GM18505 (cell line): Measurements from ENCODE around the gene PRX.

Experiments used
- ATAC-seq: cut with Tn5 transposase; IDR thresholded peaks from one replicate; pipeline ENCODE4 v1.9.1; 2021; ENCODE audit not compliant: unreplicated experiment
- POLR2A ChIP-seq: IDR thresholded peaks from 4 replicates; pipeline ENCODE4 v1.6.1; 2011; ENCODE audit warnings: borderline replicate concordance; ENCODE audit not compliant: insufficient read depth, insufficient read length; ENCODE audit errors: extremely low read depth

PRX gene

GRCh38 chr19:40396886-40397567, 16.2 kb downstream of the PRX start:
- ATAC-seq = no peak
- TF ChIP-seq POLR2A = no peak

GRCh38 chr19:40395956-40396355, 17.2 kb downstream of the PRX start:
- TF ChIP-seq POLR2A = no peak
- ATAC-seq = no peak

- TF ChIP-seq POLR2A = no peak
- ATAC-seq = no peak
Observed at GRCh38 chr19:40394816-40395210, 18.4 kb downstream of the PRX start.

GRCh38 chr19:40393894-40394815, 19.0 kb downstream of the PRX start:
- no peak for TF ChIP-seq POLR2A
- ATAC-seq = no peak

GRCh38 chr19:40392894-40393517, 20.2 kb downstream of the PRX start:
- ATAC-seq = no peak

GRCh38 chr19:40392123-40392522, 21.1 kb downstream of the PRX start:
- TF ChIP-seq POLR2A = no peak
- no peak for ATAC-seq

More at GRCh38 chr19:40392894-40393517, 20.2 kb downstream of the PRX start:
- TF ChIP-seq POLR2A = no peak

- no peak for TF ChIP-seq POLR2A
- no peak for ATAC-seq
Observed at GRCh38 chr19:40390084-40390742, 23.0 kb downstream of the PRX start, which contains the start of gene HIPK4. HIPK4 (minus strand) TSS chr19:40390181; CDS start chr19:40389902, 279 bp downstream.

GRCh38 chr19:40389404-40390083, 23.6 kb downstream of the PRX start:
- ATAC-seq = no peak
- TF ChIP-seq POLR2A = no peak

- no peak for ATAC-seq
- no peak for TF ChIP-seq POLR2A
Observed at GRCh38 chr19:40388481-40388880, 24.7 kb downstream of the PRX start.

GRCh38 chr19:40387155-40387554, 26.0 kb downstream of the PRX start:
- no peak for ATAC-seq
- no peak for TF ChIP-seq POLR2A

GRCh38 chr19:40383668-40384248, 29.4 kb downstream of the PRX start:
- TF ChIP-seq POLR2A = no peak

GRCh38 chr19:40381321-40381720, 31.9 kb downstream of the PRX start:
- TF ChIP-seq POLR2A = no peak
- no peak for ATAC-seq

More at GRCh38 chr19:40383668-40384248, 29.4 kb downstream of the PRX start:
- no peak for ATAC-seq
